ENCODE results near the gene DOCK2.

DNA sequence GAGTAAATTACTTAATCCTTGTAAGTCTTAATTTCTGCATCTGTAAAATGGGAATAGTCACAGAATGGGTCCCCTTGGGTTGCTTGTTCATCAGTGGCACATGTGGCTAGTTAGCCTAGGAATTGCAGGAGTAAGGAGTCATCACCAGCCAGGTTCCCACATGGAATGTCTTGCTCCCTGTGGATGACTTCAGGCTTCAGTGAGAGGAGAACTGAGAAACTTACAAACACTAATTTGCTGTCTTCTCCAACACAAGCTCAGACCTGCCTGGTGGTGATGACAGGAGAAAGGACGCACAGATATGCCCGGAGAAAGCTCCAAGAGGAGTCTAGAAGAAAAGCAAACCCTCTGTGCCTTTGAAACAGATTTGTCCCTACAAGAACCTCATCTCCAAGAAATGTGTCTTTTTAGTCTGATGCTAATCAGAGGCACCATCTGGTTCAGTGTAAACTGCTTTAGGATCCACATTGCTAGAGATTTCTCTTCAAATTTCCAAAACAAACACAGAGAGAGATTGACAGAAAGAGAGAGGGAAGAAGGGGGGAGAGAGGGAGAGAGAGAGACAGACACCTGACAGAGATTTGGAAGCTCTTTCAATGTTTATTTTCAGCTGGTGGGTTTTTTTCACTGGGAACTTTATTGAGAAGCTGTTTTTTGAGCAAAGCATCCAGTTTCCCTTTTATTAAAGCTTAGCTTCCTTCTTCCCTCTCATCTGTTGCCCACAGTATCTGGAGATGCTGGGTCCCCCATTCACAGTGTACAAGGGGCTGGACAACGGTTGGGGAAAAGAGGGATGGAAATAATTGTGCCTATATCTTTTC lies 128.3 kb downstream of the DOCK2 start:
- TF ChIP-seq, protein P1, sequence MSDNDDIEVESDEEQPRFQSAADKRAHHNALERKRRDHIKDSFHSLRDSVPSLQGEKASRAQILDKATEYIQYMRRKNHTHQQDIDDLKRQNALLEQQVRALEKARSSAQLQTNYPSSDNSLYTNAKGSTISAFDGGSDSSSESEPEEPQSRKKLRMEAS (CRISPR knock-in tag; IDR thresholded peaks at IDR 0.05): no peak
- TF ChIP-seq ZNF778 (CRISPR knock-in tag; IDR thresholded peaks at IDR 0.05) (no peak), SIN3A (IDR thresholded peaks at IDR 0.05; ENCODE audit: borderline replicate concordance in 2 of 2, control insufficient read depth in 1 of 2, low read depth in 2 of 2, low read length in 2 of 2) (no peak)
- TF ChIP-seq, protein P2, sequence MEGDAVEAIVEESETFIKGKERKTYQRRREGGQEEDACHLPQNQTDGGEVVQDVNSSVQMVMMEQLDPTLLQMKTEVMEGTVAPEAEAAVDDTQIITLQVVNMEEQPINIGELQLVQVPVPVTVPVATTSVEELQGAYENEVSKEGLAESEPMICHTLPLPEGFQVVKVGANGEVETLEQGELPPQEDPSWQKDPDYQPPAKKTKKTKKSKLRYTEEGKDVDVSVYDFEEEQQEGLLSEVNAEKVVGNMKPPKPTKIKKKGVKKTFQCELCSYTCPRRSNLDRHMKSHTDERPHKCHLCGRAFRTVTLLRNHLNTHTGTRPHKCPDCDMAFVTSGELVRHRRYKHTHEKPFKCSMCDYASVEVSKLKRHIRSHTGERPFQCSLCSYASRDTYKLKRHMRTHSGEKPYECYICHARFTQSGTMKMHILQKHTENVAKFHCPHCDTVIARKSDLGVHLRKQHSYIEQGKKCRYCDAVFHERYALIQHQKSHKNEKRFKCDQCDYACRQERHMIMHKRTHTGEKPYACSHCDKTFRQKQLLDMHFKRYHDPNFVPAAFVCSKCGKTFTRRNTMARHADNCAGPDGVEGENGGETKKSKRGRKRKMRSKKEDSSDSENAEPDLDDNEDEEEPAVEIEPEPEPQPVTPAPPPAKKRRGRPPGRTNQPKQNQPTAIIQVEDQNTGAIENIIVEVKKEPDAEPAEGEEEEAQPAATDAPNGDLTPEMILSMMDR (IDR thresholded peaks at IDR 0.05 in 2 of 3, conservative IDR thresholded peaks at IDR 0.05 in 1 of 3; ENCODE audit: insufficient read depth in 2 of 3, low read depth in 1 of 3, low read length in 3 of 3): no peak

All from K562 (cell line).